Measurements from ENCODE around the gene TEX44.

Gene TEX44

DNA sequence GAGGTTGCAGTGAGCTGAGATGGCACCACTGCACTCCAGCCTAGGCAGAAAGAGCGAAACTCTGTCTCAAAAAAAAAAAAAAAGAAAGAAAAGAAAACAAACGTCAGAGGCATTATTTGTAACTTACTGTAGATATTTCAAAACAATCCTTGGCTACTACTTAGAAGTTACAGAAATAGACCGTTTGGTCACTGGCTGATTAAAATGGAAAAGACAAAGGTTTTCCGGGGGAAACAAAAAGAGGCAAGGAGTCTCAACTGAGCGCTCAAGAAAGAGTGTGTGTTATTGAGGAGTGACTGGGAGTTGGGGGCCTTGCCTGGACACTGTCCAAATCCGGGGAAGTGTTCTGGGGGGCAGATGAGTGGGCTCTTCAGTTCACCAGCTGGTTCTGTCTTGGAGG, 47.6 kb downstream of the TEX44 start:
- Histone ChIP-seq H3K9me3 (ENCODE audit: control insufficient read depth, low read length) (no peaks in the 10 kb centered on the region), H2AFZ (peak overlapping the region; percentile 62), H3K79me2 (no peaks in the 10 kb centered on the region), H3K4me2 (ENCODE audit: low read length) (no peak overlapping the region), H3K4me1 (peaks cover 4% of the 10 kb centered on the region), H3K4me3 (ENCODE audit: low read depth, low read length) (no peak overlapping the region), H3K36me3 (ENCODE audit: control insufficient read depth, insufficient read depth, low read length) (no peaks in the 10 kb centered on the region), H3K27ac (peak overlapping the region; percentile 80), H3K27me3 (ENCODE audit: control insufficient read depth, insufficient read depth, low read length) (no peaks in the 10 kb centered on the region), H3K9ac (no peak overlapping the region)
- TF ChIP-seq CTCF (IDR thresholded peaks at IDR 0.05): no peak

GRCh38 chr2:231640641-231641111, 48.0 kb downstream of the TEX44 start:
- H3K9me3 ChIP-seq (ENCODE audit: control insufficient read depth, low read length): no peaks in the 10 kb centered on the region
- TF ChIP-seq CTCF (IDR thresholded peaks at IDR 0.05): no peak
- H3K4me3 ChIP-seq (ENCODE audit: low read depth, low read length): no peak overlapping the region
- H3K27ac ChIP-seq: peak overlapping the region; percentile 80
- no peaks in the 10 kb centered on the region for H3K27me3 ChIP-seq (ENCODE audit: control insufficient read depth, insufficient read depth, low read length)
- H3K4me2 ChIP-seq (ENCODE audit: low read length): no peak overlapping the region
- no peaks in the 10 kb centered on the region for H3K79me2 ChIP-seq
- peak overlapping the region; percentile 62 for H2AFZ ChIP-seq
- no peak overlapping the region for H3K9ac ChIP-seq
- no peaks in the 10 kb centered on the region for H3K36me3 ChIP-seq (ENCODE audit: control insufficient read depth, insufficient read depth, low read length)
- peaks cover 4% of the 10 kb centered on the region for H3K4me1 ChIP-seq

DNA sequence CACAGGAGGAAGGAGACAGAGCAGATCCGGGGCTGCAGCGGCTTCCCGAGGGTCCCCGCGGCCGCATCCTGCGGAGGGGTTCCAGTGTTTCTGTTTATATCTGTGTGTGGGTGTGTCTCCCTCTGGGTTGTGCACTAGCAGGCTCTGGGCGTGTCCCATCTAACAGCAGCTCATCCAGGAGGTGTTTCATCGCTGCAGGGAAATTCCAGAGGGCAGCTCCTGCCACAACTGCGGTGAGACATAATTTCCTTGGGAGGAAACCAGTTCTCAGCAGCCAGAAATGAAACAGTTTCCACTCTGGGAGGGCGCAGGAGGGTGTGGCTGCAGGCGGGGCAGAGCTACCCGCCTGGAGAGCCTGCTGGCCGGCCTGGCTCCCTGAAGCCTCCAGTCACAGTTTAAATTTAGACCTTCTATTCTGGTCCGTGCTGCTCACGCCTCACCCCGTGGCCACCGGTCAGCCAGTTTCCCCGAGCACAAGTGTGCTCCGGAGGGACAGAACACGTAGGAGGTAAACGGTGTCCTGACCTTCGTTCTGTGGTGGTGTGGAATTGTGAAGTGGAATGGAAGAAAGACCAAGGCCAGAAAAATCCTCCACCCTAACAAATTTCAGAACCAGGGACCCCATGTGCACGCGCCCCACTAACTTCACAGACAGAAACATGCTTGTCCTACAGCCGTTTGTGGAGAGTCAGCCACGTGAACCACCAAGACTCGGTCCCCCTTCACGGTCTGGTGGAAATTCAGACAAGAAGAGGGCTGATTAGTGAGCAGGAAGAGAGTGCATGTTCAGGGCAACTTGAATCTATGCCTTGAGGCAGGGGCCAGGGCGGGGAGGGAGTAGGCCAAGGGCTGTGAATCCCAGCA, 50.2 kb downstream of the TEX44 start:
- no peak for TF ChIP-seq CTCF (IDR thresholded peaks at IDR 0.05)
- Histone ChIP-seq H3K9me3 (ENCODE audit: control insufficient read depth, low read length) (no peaks in the 10 kb centered on the region), H3K27me3 (ENCODE audit: control insufficient read depth, insufficient read depth, low read length) (no peaks in the 10 kb centered on the region), H3K4me2 (ENCODE audit: low read length) (peak overlapping the region; percentile 60), H3K79me2 (no peaks in the 10 kb centered on the region), H3K9ac (no peak overlapping the region), H3K36me3 (ENCODE audit: control insufficient read depth, insufficient read depth, low read length) (no peaks in the 10 kb centered on the region), H3K27ac (peak overlapping the region; percentile 70), H2AFZ (peak overlapping the region; percentile 84), H3K4me1 (peaks cover 4% of the 10 kb centered on the region), H3K4me3 (ENCODE audit: low read depth, low read length) (peak overlapping the region; percentile 24)

DNA sequence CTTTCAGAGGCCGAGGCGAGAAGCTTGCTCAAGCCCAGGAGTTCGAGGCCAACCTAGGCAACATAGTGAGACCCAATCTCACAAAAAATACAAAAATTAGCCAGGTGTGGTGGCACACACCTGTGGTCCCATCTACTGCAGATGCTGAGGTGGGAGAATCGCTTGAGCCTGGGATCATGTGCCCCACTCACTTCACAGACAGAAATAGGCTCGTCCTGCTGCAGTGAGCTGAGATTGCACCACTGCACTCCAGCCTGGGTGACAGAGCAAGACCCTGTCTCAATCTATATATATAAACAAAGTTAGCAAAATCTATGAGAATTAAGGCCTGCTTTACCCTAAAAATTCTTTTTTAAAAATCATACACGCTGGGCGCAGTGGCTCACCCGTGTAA, 50.8 kb downstream of the TEX44 start:
- H2AFZ ChIP-seq: peak overlapping the region; percentile 84
- no peak overlapping the region for H3K9ac ChIP-seq
- no peak for TF ChIP-seq CTCF (IDR thresholded peaks at IDR 0.05)
- no peaks in the 10 kb centered on the region for H3K79me2 ChIP-seq
- peak overlapping the region; percentile 60 for H3K4me2 ChIP-seq (ENCODE audit: low read length)
- no peaks in the 10 kb centered on the region for H3K36me3 ChIP-seq (ENCODE audit: control insufficient read depth, insufficient read depth, low read length)
- H3K9me3 ChIP-seq (ENCODE audit: control insufficient read depth, low read length): no peaks in the 10 kb centered on the region
- no peaks in the 10 kb centered on the region for H3K27me3 ChIP-seq (ENCODE audit: control insufficient read depth, insufficient read depth, low read length)
- H3K4me3 ChIP-seq (ENCODE audit: low read depth, low read length): peak overlapping the region; percentile 24
- peaks cover 5% of the 10 kb centered on the region for H3K4me1 ChIP-seq
- H3K27ac ChIP-seq: peak overlapping the region; percentile 70

Measured in parathyroid adenoma (tissue), 2 donors.